ENCODE results near the gene ISCA2. TPM values are rescaled to one million over a fixed set of nuclear protein-coding genes. Genes with fewer than 3 reads are reported as not detected.
"Not testable (repeated sequence)": the region's sequence is repeated elsewhere in the genome, so short reads cannot be mapped to it uniquely, and the experiment has no call there.

The ISCA2 gene
- total and polyA plus RNA-seq, 9 of the 15 experiments (the other 6 are each of a cell fraction or from before 2014, with no cell fraction given): 5.0 to 36.7 (median 18.1) TPM

GRCh38 chr14:74535756-74536325 lies 42.3 kb downstream of the ISCA2 start (continued):
- TF ChIP-seq AFF4 (CRISPR knock-in tag; IDR thresholded peaks at IDR 0.05): no peak
- no peak for TF ChIP-seq ZBTB8A (IDR thresholded peaks at IDR 0.05; ENCODE audit: partially characterized antibody)
- no peak for TF ChIP-seq ZNF436 (CRISPR knock-in tag; IDR thresholded peaks at IDR 0.05)
- TF ChIP-seq NR1H2 (CRISPR knock-in tag; IDR thresholded peaks at IDR 0.05): no peak
- no peak for TF ChIP-seq PHB2 (IDR thresholded peaks at IDR 0.05; ENCODE audit: low read depth)
- no peak for TF ChIP-seq BCLAF1 (IDR thresholded peaks at IDR 0.05; ENCODE audit: borderline replicate concordance in 1 of 2, control insufficient read depth in 1 of 2, low read depth in 2 of 2, low read length in 1 of 2)
- TF ChIP-seq ZNF253 (CRISPR knock-in tag; conservative IDR thresholded peaks at IDR 0.05): no peak
- TF ChIP-seq TAF9B (IDR thresholded peaks at IDR 0.05; ENCODE audit: partially characterized antibody): no peak
- no peak for TF ChIP-seq MED1 (CRISPR knock-in tag; IDR thresholded peaks at IDR 0.05; ENCODE audit: borderline replicate concordance)
- no peak for TF ChIP-seq ZNF764 (CRISPR knock-in tag; IDR thresholded peaks at IDR 0.05; ENCODE audit: low read depth)
- TF ChIP-seq HES1 (IDR thresholded peaks at IDR 0.05; ENCODE audit: low read depth): no peak

GRCh38 chr14:74536336-74536735 lies 42.8 kb downstream of the ISCA2 start:
- POLR2A ChIA-PET; H3K79me2 ChIP-seq (ENCODE audit: control insufficient read depth, insufficient read depth, low read length); ATAC-seq; CTCF ChIA-PET (ENCODE audit: low intra/inter-chr PET ratio); H3K4me3 ChIP-seq; intact Hi-C loops (cut with micrococcal nuclease); H4K20me1 ChIP-seq (replicated peaks; ENCODE audit: control insufficient read depth, insufficient read depth, low read length); H3K9me3 ChIP-seq (replicated peaks; ENCODE audit: control insufficient read depth, insufficient read depth, low read depth, low read length); FAIRE-seq; H3K4me2 ChIP-seq (ENCODE audit: insufficient read depth, low read length); H3K36me3 ChIP-seq (ENCODE audit: control insufficient read depth, insufficient read depth, low read length); in situ Hi-C loops (cut with MboI); BruUV-seq (replicated peaks); H3K9ac ChIP-seq (ENCODE audit: insufficient read depth in 1 of 2, low read depth in 2 of 2, low read length in 2 of 2); H3K4me1 ChIP-seq (replicated peaks in 1 of 2; ENCODE audit: control insufficient read depth in 2 of 2, insufficient read depth in 2 of 2, low read length in 2 of 2); H3K9me1 ChIP-seq (ENCODE audit: control insufficient read depth, insufficient read depth, low read length); H2AFZ ChIP-seq (ENCODE audit: low read depth, low read length); DNase-seq (ENCODE audit: extremely low read depth in 1 of 4, low spot score in 3 of 4); H3K27ac ChIP-seq (ENCODE audit: extremely low read depth, low read depth, low read length): not testable (repeated sequence)
- peaks cover 2 to 22% of the 10 kb centered on the region in 2 experiments; a peak in 3 of 5 replicates for H3K27me3 ChIP-seq (ENCODE audit: control insufficient read depth in 2 of 2, insufficient read depth in 2 of 2, low read length in 2 of 2)
- WGBS (ENCODE audit: insufficient coverage, low coverage, missing lambda C conversion rate): 0% methylated on average over 3 of the region's 3 CpGs

All from K562 (cell line).